Choroid plexus epithelial cell (primary cell): Measurements from ENCODE around the gene CCDC116.

ENCODE experiments used
- DNase-seq: peaks from one replicate; pipeline ENCODE4 v3.0.0-alpha.2; 2010; ENCODE audit warnings: low read depth
- H3K4me3 ChIP-seq: 2 replicates; pipeline ENCODE4 v1.5.1; 2011; ENCODE audit warnings: low read depth, mild to moderate bottlenecking, control low read depth, low read length, moderate library complexity
- CTCF ChIP-seq: conservative IDR thresholded peaks from 2 replicates; pipeline ENCODE4 v1.5.1; 2011; ENCODE audit warnings: low read depth, mild to moderate bottlenecking, control low read depth, inconsistent platforms, low read length, moderate library complexity

The CCDC116 gene

GRCh38 chr22:21651521-21652009, 19.0 kb downstream of the CCDC116 start:
- H3K4me3 ChIP-seq = peak overlapping the region; percentile 81
- no peak for DNase-seq

DNA sequence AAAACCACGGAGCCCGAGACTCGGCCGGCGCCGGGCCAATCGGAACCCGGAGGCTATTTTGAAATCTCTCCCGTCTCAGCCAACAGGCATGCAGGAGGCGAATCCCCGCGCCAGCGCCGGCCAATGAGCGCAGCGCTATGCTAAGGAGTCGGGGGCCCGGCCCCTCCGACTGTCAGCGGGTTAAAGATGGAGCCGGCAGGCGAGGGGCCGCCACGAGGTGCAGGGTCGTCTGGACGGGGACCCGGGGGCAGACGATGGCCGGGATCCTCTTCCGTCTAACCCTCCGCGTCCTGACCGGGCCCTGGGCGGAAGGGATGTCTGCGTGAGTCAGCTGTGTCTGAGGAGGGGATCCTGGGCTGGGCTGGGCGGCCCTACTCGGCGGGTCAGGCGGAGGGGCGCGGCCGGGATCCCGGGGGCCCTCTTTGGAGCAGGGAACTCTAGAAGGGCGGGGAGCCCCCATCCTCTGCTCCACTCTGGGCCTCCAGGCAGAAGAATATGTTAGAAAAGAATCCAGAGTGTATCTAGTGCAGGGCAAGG, 19.5 kb downstream of the CCDC116 start:
- TF ChIP-seq CTCF = no peak
- H3K4me3 ChIP-seq = peak overlapping the region; percentile 81

More at GRCh38 chr22:21651521-21652009, 19.0 kb downstream of the CCDC116 start:
- no peak for TF ChIP-seq CTCF

DNA sequence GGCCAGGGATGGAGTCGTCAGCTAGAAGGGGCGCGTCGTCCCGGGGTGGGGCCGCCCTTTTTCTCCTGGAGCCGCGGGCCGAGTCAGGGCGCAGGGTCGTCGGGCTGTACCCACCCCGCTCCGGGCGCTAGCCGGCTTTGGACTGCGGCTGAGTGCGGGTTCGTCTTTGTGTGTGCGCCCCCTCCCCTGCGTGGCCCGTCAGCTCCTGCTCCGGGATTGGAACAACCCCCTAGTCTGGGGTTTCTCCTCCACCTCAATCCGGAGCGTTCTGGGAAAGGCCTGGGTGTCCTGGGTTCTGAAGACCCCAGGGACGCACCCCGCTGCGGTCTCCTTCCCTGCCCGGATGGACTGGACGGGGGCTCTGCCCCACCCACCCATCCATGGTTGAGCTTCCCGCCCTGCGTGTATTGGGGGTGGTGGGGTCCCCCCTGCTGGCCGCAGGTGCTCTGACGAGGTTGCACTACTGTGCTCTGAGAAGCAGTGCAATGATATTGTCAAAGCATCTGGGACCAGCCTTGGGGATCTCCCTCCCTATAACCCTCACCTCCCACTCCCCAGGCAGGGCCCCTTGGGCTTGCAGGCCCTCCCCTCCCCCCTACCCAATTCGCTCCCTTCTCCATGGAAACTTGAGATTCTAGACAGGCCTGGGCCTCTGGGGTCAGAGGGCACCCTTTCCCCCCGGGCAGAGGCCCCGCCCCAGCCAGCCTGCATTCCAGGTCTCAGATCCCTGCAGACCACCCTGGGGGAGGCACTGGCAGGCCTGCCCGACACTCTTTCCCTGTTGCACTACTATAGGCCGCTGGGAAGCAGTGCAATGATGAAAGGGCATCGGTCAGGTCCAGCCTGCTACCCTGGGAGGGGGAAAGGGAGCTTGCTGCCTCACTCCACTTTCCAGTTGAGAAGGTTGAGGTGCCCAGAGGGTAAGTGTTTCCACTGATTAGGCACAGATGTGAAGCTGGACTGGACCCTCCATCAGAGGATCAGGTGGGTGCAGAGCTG, 20.3 kb downstream of the CCDC116 start:
- peak overlapping the region; percentile 81 for H3K4me3 ChIP-seq
- no peak for DNase-seq
- no peak for TF ChIP-seq CTCF

More for the DNA sequence above, 19.5 kb downstream of the CCDC116 start:
- DNase-seq = peak; percentile 86

DNA sequence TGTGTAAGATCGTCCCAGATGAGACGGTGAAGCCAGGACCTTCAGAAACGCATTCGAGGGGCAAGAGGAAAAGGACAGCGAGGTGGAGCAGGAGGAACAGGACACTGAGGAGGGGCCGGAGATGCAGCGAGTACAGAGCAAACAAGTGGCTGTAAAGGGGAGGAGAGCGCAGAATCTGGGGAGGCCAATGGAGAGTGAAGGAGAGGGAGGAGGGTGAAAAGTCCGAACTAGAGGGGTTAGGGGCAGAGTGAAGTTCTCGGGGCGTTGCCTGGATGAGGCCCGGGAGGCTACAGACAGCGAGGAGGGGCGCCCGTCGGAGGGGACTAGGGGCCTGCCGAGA, 24.4 kb downstream of the CCDC116 start:
- no peak for TF ChIP-seq CTCF
- no peak for DNase-seq
- peak overlapping the region; percentile 46 for H3K4me3 ChIP-seq

DNA sequence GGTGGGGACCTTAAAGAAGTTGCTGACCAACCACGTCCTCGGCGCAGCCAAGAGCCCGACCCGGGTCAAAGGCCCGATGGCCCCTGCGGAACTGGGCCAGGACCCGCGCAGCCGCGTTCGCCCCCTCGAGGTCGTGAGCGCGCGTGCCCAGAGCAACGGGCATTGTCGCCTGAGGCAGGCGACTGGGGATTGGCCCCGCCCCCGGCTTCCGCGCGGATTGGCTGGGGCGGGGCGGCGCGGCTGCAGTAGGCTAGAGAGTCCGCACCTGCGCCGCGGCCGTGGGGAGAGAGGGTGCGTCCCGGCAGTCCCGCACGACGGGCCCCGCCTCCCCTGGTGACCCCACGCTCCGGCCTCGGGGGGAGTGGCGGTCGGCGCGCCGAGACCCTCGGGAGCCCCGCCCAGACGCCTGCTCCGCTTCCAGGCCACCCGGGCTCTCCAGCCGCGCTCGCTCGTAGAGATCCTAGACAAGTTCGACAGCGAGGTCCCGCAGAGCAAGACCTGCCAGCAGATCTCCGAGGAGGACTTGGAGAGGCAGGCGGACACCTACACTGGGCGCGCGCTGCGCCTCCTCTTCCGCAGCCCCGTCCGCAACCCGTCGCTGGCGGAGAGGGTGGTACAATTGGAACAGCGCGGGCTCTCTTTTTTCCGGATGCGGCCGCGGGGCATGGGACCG, 24.9 kb downstream of the CCDC116 start:
- peak overlapping the region; percentile 46 for H3K4me3 ChIP-seq
- no peak for TF ChIP-seq CTCF
- no peak for DNase-seq

- TF ChIP-seq CTCF = no peak
- H3K4me3 ChIP-seq = no peak overlapping the region
- DNase-seq = no peak
These were observed 27.4 kb downstream of the CCDC116 start for GRCh38 chr22:21659864-21660525.
